ENCODE measurements around the gene KCTD3.

Gene KCTD3

DNA sequence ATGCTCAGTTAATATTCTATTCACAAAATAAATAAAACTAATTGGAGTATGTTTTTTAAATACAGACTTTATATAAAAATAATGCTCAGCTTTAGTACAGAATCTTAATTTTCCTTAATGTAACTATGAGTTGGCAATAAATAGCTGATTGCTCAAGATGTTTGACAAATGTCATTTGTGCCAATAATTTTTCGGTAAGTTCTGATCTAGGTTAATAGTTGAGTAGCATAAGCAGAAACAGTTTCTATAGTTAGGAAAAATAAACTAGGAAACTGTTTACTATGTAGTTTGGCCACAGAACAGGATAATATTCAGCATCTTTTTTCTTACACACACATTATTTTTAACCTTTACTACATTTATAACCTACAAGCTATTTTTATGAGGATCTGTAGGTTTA is 40.3 kb downstream of the KCTD3 start:
- DNase-seq = no peak

DNA sequence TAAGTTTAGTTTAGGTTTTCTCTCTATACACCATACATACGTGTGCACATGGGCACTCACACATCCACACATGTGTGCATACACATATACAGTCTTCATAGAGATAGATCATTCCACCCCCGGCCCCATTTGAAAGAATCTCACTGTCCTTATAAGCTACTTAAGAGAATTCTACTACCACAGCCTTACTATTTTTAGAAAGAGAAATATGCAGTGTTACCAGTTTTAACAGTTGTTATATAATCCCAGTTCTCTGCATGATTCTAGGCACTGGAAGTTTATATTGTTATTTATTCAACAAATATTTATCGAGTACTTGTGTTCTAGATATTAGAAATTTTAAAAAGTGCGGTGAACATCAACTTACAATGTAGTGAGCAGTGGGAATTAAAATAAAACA is 41.5 kb downstream of the KCTD3 start:
- DNase-seq = no peak

DNA sequence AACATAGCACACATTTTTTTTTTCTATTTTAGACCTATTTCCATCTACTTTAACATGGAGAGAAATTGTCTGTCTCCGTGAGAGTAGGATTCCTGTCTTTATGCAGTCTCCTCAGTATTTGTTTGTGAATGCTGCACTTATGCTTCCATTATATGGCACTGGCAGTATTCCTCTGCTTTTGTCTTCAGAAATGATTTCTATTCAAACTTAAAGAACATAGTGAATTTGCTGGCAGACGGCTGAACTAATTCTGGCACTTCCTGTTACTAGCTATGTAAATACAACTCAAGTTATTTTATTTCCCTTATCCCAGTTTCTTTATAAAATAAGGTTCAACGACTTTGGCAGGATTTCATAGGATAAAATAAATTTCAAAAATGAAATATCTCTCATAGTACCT is 45.3 kb downstream of the KCTD3 start:
- DNase-seq = no peak

DNA sequence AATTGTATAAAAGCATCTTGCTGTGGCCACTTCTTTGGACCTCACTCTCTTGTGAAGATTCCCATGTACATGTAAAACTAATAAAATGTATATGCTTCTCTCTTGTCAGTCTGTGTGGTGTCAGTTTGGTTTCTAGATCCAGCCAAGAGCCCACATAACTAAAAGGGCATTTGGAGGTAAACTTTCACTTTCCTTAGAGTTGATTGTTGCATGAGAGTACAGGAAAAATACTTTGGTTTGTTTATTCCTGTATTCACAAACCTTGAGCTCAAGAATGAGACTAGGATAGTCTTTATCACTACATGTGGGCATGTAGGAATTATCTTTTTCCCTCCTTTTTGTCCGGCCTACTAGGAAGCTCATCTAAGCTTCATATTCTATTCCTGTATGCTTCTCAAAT is 50.9 kb downstream of the KCTD3 start:
- no peak for DNase-seq

DNA sequence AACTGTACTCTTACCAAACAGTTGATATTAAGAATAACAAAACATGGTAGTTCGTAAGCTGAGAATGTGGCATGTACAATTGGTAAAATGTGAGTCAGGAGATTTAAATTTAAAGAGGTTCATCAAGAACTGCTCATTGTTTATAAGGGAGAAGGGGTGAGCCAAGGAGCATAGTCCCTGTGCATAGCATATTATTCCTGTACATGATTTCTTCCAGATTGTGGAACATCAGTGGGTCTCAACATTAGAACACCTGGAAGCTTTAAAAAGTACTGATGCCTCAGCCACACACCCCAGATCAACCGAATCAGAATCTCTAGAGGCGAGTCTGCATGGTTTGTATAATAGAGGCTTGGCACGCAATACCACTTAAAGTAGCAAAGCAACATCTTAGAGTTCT is 56.1 kb downstream of the KCTD3 start:
- DNase-seq = no peak

DNA sequence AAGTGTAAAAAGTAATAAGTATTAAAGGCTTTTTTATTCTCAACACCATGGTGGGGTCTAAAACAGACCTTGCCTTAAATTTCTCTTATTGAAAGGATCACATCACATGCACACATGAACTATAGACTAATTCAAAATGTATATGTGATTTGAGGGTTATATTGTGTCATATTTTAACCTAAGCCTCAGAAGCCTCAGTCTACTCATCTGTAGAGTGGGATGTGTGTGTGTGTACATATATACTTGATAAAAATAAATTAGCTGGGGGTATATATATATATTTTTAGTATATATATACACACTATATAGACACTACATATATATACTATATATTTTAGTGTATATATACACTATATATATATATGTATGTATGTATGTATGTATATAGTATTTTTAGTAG is 58.8 kb downstream of the KCTD3 start:
- DNase-seq = no peak

DNA sequence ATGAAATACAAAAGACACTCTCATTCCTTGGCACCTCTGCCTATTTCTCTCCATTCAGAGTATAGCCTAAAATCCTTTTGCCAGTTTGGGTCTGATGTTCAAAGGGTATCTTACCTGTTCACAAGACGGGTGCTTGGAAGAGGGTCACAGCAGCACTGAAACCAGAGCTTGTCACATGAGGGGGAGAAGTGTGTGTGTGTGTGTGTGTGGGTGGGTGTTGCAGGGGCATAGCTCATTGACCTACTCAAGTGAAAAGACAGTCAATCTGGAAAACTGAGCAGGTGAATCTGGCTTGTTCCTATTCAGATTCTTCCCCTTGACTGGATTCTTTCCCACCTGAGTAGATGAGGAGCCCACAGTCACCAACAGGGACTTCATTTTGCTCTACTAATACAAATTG is 63.9 kb downstream of the KCTD3 start:
- DNase-seq = no peak

DNA sequence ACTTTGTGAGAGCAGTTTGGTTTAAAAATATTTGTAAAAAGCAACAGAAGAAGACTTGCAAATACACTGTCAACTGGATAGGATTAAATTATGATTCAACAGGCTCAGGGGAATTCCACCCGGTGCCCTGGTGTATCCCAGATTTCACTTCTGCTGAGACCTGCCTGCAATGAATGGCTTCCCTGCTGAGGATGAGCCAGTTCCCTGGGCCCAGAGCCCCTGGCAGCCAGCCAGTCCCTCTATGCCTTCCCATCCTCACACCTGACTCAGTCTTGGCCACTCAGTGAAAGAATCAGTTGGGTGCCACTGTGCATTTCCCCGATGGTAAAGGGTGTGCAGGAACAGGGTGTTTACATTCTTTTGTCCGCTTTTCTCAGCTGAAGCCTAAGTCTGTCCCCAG is 64.4 kb downstream of the KCTD3 start:
- DNase-seq = no peak

DNA sequence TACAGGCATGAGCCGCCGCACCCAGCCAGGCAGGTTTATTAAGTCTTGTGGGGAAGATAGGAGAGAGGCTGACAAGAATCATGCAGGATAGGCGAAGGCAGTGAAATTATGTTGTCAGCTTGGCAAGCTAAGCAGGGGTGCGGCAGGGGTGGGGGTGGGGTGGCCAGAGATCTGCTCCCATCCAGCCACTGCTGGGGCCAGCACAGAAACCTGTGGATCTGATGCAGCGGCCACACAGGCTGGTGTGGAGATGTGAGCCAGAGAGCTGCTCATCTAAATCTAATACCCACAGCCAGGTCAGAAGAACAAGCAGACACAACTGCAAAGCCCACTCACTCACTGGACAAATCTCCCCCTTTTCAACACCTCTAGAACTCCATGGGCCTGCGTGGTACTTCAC is 68.7 kb downstream of the KCTD3 start:
- no peak for DNase-seq

DNA sequence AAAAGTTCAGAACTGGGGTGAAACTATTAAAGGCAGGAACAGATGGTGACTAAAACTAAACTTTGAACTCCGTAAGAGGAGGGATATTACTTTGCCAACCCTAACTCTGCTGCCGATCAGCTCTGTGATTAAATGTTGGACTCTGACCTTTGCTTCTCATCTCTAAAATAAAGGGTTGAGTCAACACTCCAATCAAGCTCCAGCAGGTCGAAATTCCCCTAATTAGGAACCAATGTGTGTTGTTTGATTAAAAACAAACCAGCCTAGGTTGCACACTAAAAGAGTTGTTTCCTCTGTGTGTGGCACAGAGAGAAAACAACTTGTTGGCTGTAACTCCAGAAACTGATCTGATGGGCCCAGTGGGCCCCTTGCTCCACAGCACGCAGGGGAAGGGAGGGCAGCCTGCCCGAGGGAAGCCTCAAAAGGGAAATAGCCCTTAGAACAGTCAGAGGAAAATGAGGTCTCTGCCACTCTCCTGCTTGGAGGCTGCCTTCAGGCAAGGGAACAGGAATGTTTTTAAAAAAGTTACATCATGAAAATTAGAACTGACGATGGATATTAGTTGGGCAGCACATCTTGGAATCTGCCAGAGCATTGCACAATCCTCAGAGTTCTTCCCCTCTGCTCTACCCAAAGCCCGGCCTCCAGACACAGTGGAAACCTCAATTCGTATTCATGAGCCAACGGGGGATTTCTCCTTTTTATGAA is 69.3 kb downstream of the KCTD3 start:
- DNase-seq = no peak

DNA sequence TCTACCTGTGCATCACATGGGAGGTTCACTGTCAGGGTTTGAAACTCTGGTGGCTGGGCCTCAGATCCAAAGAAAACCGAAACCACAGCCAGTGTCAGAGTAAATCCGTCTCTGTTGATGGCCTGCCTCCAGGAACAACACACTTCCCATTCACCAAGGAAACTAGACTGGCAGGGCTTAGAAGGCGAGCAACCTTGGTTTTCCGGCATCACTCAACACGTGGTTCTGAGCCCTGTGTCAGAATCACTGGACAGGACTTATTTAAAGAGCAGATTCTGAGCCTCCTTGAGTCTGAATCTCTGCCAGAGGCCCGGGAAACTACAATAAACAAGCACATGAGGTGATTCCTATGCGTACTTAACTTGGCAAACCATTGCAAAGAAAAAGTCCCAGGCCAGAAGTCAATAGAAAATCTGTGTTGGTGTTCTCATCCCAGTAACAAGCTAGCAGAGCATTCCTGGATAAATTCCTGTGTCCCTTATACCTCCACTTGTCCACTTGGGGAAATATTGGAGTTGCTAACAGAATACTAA is 70.0 kb downstream of the KCTD3 start:
- no peak for DNase-seq

DNA sequence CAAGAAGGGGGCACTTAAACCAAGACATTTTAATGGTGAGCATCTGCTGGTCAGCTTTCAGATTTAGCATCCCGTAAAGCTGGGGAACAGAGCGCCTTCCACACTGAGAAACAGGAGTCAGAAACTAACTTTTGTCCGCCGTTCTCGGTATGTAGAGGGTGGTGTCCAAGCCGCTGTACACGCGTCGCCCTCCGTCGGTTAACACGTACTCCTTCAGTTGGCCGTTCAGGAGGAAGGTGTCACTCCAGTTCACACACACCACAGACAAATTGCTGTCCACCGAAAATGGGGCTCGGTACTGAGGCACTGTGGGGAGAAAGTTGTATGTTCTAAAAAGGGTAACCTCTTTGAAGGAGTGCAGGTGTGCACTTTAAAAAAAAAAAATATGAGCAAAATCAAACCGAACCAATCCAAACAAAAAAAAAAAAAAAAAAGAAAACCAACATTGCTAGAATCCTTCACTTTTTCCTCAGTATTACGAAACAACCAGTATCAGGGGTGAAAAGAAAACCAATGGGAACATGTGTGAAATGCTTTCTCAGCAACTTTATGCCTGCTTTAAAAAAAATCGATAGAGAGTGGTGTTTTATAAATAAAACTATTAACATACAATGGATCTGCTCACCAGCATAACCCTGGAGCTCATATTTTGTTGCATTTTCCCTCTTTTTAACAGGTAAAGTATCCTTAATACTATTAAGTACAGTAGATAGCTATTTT is 73.5 kb downstream of the KCTD3 start:
- no peak for DNase-seq

DNA sequence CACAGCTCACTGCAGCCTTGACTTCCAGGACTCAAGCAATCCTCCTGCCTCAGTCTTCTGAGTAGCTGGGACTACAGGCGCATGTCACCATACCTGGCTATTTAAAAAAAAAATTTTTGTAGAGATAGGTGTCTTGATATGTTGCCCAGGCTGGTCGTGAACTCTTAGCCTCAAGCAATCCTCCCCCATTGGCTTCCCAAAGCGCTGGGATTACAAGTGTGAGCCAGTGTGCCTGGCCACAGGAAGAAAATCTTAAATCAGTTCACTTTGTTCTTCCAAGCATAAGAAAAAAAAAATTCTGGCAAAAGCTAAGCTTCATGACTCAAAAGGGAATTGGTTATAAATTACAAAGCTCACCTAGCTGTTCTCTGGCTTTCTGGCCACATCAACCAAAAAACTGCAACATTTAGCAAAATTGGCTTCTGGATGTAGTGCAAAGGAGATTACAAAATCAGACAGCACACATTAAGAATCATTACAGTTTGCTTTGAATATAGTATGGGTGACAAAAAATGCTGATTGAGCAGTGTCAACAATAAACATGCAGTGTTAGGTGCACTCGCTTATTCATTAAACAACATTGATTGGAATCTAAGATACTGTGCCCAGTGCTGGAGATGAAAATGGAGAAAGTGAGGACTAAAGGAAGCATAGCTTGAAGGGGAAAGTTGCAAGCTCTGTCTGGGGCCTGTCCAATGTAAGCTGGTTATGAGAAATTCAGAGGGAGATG is 76.7 kb downstream of the KCTD3 start:
- DNase-seq = no peak

DNA sequence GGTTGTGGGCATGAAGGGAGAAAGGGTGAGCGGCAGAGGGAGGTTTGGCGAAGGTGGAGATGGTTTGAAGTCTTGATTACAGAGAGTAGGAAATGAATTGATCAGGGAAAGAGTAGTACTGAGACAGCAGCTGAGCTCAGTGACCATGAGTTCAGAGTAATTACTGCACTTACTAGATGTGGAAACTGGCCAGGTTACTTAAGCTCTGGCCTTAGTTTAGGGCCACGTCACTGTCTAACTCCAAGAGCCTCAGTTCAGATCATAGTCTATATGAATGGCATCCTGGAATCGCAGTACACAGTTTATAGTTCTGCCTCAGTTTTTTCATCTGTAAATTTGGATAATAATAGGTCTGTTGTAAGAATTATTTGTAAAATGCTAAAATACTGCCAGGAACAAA is 78.1 kb downstream of the KCTD3 start:
- DNase-seq = no peak

DNA sequence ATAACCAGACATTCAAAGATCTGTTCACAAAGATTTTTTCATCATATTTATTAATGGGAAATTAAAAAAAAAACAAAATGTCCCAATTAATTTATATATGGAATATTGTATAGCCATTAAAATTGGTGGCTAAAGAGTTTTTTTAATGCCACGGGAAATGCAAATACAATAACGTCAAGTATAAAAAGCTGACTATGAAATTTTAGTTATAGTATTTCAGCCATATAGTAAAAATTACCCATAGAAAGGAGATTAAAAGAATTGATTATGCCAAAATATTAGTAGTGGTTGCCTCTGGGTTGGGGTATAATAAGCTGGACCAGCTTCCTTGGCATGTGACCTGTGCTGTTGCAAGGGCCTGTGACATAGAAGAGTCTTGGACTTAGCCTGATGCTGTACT is 78.8 kb downstream of the KCTD3 start:
- no peak for DNase-seq

DNA sequence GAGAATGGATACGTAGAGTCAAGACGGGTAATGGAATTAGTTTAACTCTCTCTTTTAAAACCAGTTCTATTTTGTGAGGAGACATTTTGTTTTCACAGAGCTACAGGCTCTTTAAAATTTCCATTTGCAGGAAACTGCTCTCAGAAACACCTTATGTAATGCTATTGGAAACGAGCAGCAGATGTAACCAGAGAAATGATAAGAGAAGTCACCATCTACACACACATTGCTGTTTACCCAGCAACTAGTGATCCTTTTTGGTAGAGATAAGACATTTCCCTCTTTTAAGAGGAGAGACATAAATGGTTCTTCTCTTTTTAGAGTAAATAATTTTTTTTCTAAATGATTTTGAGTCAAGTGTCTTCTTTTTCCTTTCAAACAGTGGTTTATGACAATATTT is 80.6 kb downstream of the KCTD3 start:
- DNase-seq = no peak

DNA sequence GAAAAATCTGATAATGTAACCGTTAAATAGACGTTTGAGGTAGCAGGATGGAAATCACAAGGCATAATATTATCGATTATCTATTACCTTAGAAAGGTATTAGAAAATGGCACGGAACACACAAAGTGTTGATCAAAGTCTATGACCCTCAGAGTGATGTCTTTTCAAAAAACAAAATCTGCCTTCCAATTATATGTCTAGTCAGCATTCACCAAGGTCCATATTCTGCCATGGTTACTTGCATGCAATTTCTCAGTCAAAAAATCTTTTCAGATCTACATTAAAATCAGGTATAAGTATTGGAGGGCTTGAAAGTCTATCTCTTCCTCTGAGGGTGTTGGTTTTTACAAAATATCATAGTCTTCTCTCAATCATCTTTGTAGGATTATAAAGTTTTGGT is 81.9 kb downstream of the KCTD3 start:
- no peak for DNase-seq

DNA sequence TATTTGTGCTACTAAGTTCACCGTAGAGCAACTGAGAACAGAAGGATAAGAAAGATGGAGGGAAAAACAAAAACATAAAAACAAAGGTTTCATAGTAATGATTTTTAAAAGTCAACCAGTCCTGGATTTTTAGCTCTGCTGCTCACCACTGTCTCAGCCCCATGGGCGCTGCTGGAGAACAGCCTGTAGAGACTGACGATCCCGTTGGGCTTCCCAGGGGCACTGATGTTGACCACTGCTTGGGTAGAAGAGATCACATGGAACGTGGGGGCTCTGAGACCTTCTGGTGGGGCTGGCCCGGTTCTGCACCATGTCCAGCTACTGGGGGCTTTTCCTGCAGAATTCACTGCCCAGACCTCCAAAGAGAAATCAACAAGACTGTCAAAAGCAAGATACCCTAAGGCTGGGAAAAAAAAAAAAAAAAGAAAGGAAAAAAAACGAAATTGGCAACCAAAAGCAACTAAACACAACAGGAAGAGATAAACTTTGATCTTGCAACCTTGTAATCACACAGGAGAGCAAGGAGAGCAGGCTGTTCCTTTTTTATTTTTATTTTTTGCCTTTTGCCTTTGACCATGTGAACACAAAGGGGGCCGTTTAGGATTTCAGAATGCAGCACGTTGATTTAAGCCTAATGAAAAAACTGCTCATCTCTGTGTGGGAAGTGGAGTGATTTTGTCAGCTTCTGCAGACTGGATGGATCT is 83.5 kb downstream of the KCTD3 start:
- DNase-seq = no peak

DNA sequence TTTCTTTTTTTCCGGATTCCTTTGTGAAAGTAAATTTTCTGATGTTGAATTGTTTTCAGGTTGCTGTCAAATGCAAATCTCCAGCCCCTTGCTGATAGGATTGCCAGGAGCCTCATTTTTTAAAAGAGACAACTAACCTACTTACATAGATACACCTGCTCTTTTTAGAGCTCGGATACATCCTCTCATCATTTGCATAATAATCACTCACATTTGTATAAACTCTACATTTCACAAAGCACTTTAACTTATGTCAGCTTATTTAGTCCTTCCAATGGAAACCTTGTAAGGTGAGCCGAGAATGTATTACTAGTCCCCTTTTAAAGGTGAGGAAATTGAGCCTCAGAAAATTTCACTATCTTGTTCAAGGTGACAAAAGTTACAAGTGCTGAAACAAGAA is 84.8 kb downstream of the KCTD3 start:
- DNase-seq = no peak

DNA sequence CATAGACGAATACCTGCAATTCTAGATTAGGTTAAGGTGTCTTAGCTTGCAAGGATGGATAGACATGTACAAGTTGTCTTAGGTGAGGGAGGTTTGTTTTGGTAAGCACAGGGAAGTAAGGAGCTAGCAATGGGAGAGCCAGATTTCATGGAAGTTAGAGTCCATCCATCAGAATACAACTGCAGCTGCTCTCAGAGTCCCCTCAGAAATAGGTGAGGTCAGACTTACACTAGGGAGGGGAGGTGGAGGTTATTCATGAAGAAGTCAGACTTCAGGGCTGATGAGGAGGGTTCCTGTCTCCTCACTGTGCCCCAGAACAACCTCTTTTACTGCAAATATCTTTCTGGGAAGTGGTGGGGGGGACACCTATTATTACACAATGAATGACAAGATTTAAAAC is 85.3 kb downstream of the KCTD3 start:
- no peak for DNase-seq

DNA sequence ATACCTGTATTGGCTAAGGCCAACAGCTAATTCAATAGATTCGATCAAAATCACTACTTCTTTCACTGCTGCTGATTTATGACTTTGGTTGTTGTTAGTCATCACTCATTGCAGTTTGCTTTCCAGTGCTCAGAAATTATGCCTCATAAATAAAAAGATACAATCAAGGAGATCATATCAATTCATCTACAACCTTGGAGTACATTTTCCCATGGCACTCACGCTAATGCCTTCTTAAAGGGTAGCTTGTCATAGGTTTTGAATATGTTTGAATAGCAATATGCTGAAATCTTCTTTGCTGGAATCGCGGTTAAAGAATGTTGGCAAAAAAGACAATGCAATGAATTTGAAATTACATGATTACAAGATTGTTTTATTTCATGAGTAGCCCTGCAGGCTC is 89.9 kb downstream of the KCTD3 start:
- no peak for DNase-seq

DNA sequence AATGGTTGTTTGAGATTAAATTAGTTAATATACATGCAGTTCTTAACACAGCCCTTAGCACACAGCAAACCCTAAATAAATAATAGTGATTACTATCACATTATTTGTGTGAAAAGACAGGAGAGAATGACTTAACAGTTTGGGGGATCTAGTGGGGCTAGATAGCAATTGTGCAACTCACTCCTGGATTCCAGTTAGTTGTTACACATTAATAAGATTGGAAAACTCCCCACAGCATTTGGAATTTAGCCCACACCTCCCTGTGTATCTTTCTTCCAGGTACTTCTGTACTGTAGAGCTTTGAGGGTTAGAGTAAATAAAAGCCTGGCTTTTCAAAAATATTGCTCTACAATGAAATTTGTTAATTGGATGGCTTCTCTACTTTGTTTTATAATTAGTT is 93.2 kb downstream of the KCTD3 start:
- DNase-seq = no peak

DNA sequence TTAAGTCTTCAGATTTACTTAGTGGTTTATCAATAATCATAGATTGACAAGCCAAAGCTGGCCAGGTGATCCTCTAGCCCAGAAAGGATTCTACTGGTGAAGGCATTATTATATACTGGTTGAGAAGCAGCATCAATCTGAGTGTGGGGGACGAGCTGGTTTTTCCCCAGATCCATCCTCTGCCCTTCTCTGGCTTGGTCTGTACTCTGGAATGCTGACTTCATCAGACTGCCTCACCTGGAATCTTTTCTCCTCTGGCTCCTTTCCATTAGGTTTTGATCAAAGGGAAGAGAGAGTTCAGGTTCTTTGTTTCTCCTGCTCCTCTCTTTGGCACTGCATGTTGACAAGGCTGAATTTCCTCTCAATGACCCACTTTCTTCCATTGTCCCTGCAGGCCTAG is 93.9 kb downstream of the KCTD3 start:
- no peak for DNase-seq

Data from activated effector memory CD4-positive, alpha-beta T cell treated with Interleukin-2 at 50 U/mL for 16 hours (primary cell).